ENCODE data around the gene RNF150.

The RNF150 gene

GRCh38 chr4:141041021-141041476, 92.2 kb downstream of the RNF150 start (continued):
- TF ChIP-seq ZNF830 (tag by site-specific recombination; IDR thresholded peaks at IDR 0.05; ENCODE audit: low read depth), result no peak
- no peak for TF ChIP-seq ZNF26 (tag by site-specific recombination; IDR thresholded peaks at IDR 0.05)
- no peak for TF ChIP-seq ZNF140 (tag by site-specific recombination; IDR thresholded peaks at IDR 0.05)
- no peak for TF ChIP-seq ZNF658 (tag by site-specific recombination; IDR thresholded peaks at IDR 0.05)
- TF ChIP-seq KLF17 (tag by site-specific recombination; IDR thresholded peaks at IDR 0.05), result no peak
- TF ChIP-seq ZNF664 (tag by site-specific recombination; IDR thresholded peaks at IDR 0.05), result peak; percentile 96
- TF ChIP-seq TSHZ1 (tag by site-specific recombination; IDR thresholded peaks at IDR 0.05; ENCODE audit: borderline replicate concordance), result peak; percentile 58
- no peak for TF ChIP-seq ZNF514 (tag by site-specific recombination; IDR thresholded peaks at IDR 0.05)
- 0 out of 2 replicates have a peak, but pooled peaks have one; percentile 58 for TF ChIP-seq ZNF10 (tag by site-specific recombination; IDR thresholded peaks at IDR 0.05)
- no peak for TF ChIP-seq ZFP3 (tag by site-specific recombination; IDR thresholded peaks at IDR 0.05; ENCODE audit: low read depth)
- TF ChIP-seq ZNF157 (tag by site-specific recombination; IDR thresholded peaks at IDR 0.05), result no peak
- no peak for TF ChIP-seq ZBTB49 (tag by site-specific recombination; IDR thresholded peaks at IDR 0.05; ENCODE audit: low read depth)
- TF ChIP-seq ZNF768 (tag by site-specific recombination; IDR thresholded peaks at IDR 0.05), result no peak
- no peak for TF ChIP-seq ZSCAN5A (tag by site-specific recombination; IDR thresholded peaks at IDR 0.05)
- no peak for TF ChIP-seq ZNF621 (tag by site-specific recombination; IDR thresholded peaks at IDR 0.05)
- TF ChIP-seq EGR2 (tag by site-specific recombination; IDR thresholded peaks at IDR 0.05; ENCODE audit: low read depth), result no peak
- no peak for TF ChIP-seq REPIN1 (tag by site-specific recombination; IDR thresholded peaks at IDR 0.05; ENCODE audit: low read depth)
- no peak for TF ChIP-seq ZNF677 (tag by site-specific recombination; IDR thresholded peaks at IDR 0.05)
- TF ChIP-seq REST (tag by site-specific recombination; IDR thresholded peaks at IDR 0.05), result no peak
- peak; percentile 96 for TF ChIP-seq GFI1B (tag by site-specific recombination; IDR thresholded peaks at IDR 0.05)
- TF ChIP-seq ZNF112 (tag by site-specific recombination; IDR thresholded peaks at IDR 0.05), result no peak
- TF ChIP-seq OVOL3 (tag by site-specific recombination; IDR thresholded peaks at IDR 0.05), result peak; percentile 60; the same call in 1 of the 2 replicates
- TF ChIP-seq SP2 (tag by site-specific recombination; IDR thresholded peaks at IDR 0.05), result no peak
- no peak for TF ChIP-seq ZNF510 (tag by site-specific recombination; IDR thresholded peaks at IDR 0.05; ENCODE audit: insufficient replicate concordance)
- TF ChIP-seq ZNF311 (tag by site-specific recombination; IDR thresholded peaks at IDR 0.05; ENCODE audit: borderline replicate concordance), result no peak
- TF ChIP-seq WT1 (tag by site-specific recombination; IDR thresholded peaks at IDR 0.05), result peak; percentile 96
- TF ChIP-seq ZNF561 (tag by site-specific recombination; IDR thresholded peaks at IDR 0.05; ENCODE audit: borderline replicate concordance), result no peak
- TF ChIP-seq ZBTB7A (tag by site-specific recombination; IDR thresholded peaks at IDR 0.05; ENCODE audit: low read depth), result no peak
